Astrocyte (in vitro differentiated cells and primary cell): ENCODE data around the gene FARS2.

Source experiments
- CTCF ChIP-seq: IDR thresholded peaks from 2 replicates; pipeline ENCODE4 v1.5.1; 2011; ENCODE audit warnings: low read depth, mild to moderate bottlenecking, inconsistent platforms, low read length, moderate library complexity; ENCODE audit not compliant: insufficient read depth
- EZH2 ChIP-seq: IDR thresholded peaks from 2 replicates; pipeline ENCODE4 v1.6.1; 2012; ENCODE audit warnings: mild to moderate bottlenecking, low read length, inconsistent platforms; ENCODE audit not compliant: insufficient read depth

- no peak for TF ChIP-seq EZH2
- TF ChIP-seq CTCF, result no peak
These were observed 394.9 kb downstream of the FARS2 start for GRCh38 chr6:5656226-5656625.
